NCI-H748 (cell line): ENCODE results near the gene KRTAP9-9.
A peak's percentile ranks its signal among the peaks of the same experiment; 100 is the strongest.
"Not testable (repeated sequence)": the region's sequence is repeated elsewhere in the genome, so short reads cannot be mapped to it uniquely, and the experiment has no call there.

ENCODE experiments used
- DNase-seq: peaks from one replicate; lab custom pipeline; 2025; ENCODE audit not compliant: unreplicated experiment; lab: John Stamatoyannopoulos, UW

The KRTAP9-9 gene

DNA sequence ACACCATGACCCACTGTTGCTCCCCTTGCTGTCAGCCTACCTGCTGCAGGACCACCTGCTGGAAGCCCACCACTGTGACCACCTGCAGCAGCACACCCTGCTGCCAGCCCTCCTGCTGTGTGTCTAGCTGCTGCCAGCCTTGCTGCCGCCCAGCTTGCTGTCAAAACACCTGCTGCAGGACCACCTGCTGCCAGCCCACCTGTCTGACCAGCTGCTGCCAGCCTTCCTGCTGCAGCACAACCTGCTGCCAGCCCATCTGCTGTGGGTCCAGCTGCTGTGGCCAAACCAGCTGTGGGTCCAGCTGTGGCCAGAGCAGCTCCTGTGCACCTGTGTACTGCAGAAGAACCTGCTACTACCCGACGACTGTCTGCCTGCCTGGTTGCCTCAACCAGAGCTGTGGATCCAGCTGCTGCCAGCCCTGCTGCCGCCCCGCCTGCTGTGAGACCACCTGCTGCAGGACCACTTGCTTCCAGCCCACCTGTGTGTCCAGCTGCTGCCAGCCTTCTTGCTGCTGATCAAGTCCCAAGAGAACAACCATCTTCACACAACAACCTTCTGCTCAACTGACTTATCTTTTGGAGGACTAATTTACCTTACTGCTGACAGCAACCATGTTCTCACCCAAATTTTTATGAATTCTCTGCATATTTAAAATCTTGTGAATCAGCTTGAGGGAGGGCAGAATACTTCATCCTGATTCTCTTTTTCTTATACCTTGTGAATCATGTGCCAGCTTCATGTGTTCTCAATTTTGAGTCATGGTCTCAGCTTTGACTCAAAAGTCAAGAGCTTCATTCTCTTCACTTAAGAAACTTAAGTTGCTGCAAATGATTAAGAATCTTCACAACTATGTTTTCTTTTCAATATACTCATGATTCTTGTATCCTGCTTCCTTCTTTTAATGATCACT, at the start of gene KRTAP9-9:
KRTAP9-9 (plus strand) TSS at position 4 of the 910 bp plus-strand sequence.
- peak; percentile 20 for DNase-seq

DNA sequence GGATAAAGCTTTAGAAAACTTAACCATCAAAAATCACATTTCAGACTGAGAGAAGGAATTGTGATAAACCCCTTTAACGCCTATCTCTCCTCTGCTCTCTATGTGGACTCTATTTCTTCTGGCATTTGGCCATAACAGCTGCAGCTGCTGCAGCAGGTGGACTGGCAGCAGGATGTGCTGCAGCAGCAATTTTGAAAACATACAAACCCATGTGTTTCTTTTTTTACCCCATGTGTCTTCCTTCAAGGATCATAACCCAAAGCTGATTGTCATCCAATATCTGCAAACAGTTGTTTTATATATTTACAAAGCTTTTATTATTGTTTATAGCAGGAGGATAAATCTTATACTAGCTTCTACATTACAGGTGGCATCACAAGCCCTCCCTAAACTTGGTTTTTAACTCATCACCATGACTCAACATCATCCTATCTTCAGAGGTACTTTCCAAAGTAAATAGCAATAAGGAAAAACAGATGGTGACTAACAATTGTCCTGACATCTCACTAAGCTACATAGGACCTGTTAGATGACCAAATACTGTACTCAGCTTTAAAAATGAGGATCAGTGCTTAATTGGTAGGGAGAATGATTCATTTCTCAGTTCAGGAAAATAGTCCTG, 43.2 kb upstream of the KRTAP9-9 start:
- DNase-seq: peak; percentile 95

DNA sequence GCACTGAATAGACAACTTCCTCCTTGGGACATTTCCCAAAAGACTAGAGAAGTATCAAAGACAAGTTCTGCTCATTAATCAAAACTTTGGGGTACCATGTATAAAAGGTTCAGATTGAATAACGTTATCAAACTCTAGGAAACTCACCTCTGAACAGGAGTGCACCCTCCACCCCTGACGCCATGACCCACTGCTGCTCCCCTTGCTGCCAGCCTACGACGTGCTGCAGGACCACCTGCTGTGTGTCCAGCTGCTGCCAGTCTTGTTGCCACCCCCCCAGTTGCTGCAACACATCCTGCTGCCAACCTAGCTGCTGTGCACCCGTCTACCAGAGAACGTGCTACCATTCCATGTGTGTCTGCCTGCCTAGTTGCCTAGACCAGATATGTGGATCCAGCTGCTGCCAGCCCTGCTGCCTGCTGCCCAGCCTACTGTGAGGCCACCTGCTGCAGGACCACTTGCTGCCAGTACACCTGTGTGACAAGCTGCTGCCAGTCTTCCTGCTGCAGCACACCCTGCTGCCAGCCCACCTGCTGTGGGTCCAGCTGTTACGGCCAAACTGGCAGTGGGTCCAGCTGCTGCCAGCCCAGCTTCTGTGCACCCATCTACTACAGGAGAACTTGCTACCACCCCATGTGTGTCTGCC, 42.5 kb upstream of the KRTAP9-9 start:
- DNase-seq: peak; percentile 94

DNA sequence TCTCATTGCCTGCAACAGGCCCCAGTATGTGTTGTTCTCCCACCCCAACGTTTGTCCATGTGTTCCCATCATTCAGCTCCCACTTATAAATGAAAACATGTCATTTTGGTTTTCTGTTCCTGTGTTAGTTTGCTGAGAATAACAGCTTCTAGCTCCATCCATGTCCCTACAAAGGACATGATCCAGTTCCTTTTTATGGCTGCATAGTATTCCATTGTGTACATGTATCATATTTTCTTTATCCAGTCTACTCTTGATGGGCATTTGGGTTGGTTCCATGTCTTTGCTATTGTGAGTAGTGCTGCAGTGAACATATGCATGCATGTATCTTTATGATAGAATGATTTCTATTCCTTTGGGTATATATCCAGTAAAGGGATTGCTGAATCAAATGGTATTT, 39.5 kb upstream of the KRTAP9-9 start:
- no peak for DNase-seq

DNA sequence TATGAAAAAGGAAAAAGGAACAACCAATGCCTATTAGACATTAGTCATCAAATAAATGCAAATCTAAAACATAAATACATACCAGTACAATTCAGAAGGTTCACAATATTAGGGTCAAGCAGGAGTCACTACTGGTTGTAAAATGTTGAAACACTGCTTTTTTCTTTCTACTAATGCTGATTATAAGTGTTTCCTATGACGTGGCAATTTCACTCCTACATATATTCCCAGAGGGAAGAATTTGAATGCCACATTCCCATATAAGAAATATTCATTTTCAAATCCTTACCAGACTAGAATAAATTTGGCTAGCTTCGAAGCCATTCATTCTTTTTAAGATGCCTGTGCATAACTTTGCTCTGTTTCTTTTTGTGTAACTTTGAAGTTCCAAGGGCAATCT, 31.4 kb upstream of the KRTAP9-9 start:
- no peak for DNase-seq

DNA sequence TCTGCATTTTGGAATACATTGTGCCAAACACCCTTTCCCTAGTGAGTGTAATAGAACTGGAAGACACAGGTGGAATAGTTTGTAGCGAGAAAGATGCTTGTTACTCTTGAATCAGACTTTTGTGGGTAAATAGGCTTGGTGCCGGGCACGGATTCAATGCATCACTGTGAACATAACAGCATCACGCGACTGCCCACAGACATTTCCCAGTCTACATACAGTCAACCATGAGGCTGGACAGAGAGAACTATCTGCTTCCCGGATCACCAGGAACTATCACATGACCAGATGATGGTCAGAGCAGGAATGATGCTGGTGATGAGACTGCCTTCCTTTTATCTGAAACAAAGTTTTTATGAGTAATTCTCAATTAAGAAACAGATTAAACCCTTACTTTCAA, 29.1 kb upstream of the KRTAP9-9 start:
- DNase-seq: no peak

DNA sequence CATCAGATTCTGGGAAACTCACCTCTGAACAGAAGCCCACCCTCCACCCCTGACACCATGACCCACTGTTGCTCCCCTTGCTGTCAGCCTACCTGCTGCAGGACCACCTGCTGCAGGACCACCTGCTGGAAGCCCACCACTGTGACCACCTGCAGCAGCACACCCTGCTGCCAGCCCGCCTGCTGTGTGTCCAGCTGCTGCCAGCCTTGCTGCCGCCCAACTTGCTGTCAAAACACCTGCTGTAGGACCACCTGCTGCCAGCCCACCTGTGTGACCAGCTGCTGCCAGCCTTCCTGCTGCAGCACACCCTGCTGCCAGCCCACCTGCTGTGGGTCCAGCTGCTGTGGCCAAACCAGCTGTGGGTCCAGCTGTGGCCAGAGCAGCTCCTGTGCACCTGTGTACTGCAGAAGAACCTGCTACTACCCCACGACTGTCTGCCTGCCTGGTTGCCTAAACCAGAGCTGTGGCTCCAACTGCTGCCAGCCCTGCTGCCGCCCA, 28.5 kb upstream of the KRTAP9-9 start, which contains the start of gene KRTAP9-2:
KRTAP9-2 (plus strand) TSS at position 51 of the 498 bp plus-strand sequence; CDS start at position 58, 7 bp downstream.
- DNase-seq: not testable (repeated sequence)

DNA sequence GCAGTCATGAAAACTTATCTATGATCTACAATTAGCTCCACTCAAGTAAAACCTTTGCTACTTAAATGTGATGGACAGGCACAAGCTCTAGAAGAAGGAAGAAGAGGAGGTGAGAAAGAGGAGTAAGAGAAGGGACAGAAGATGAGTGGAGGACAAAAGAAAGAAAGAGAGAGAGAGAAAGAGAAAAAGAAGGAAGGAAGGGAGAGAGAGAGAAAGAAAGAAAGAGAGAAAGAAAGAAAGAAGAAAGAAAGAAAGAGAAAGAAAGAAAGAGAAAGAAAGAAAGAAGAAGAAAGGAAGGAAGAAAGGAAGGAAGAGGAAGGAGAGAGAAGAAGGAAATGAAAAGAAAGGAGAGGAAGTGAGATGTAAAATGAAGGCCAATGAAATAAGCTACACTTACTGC, 25.1 kb upstream of the KRTAP9-9 start:
- no peak for DNase-seq

DNA sequence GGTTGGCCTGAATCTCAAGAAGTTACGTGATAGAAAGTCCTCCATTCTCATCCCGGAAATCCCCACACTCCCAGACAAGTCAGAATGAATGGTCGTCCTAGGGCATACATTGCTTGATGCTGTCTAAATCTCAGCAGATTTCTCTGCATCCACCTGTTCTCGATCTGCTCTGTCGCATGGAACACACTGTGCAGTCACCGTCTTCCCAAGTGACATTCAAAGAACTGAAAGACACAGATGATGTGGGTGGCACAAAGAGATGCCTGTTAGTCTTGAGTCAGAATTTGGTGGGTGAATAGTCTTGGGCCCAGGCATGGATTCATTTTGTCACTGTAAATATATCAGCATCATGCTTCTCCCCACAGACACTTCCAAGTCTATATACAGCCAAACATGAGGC, 23.5 kb upstream of the KRTAP9-9 start:
- no peak for DNase-seq

DNA sequence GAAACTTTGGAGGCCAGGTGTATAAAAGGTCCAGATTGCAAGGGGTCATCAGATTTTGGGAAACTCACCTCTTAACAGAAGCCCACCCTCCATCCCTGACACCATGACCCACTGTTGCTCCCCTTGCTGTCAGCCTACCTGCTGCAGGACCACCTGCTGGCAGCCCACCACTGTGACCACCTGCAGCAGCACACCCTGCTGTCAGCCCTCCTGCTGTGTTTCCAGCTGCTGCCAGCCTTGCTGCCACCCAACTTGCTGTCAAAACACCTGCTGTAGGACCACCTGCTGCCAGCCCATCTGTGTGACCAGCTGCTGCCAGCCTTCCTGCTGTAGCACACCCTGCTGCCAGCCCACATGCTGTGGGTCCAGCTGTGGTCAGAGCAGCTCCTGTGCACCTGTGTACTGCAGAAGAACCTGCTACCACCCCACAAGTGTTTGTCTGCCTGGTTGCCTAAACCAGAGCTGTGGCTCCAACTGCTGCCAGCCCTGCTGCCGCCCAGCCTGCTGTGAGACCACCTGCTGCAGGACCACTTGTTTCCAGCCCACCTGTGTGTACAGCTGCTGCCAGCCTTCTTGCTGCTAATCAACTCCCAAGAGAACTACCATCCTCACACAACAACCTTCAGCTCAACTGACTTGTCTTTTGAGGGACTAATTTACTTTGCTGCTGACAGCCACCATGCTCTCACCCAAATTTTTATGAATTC, 22.6 kb upstream of the KRTAP9-9 start, which contains the start of gene KRTAP9-3:
KRTAP9-3 (plus strand) TSS at position 51 of the 707 bp plus-strand sequence; CDS start at position 104, 53 bp downstream.
- DNase-seq: not testable (repeated sequence)

DNA sequence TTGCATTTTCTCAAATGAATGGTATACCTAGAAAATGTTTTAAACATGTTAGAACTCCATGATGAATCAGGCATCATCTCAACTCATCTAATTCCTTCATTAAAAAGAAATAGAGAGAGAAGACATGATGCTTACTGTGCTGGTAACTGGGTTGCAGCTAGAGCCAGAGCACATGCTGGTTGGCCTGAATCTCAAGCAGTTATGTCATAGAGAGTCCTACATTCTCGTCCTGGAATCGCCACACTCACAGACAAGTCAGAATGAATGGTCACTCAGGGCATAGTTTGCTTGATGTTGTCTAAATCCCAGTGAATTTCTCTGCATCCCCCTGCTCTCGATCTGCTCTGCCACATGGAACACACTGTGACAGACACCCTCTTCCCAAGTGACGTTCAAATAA, 18.1 kb upstream of the KRTAP9-9 start:
- DNase-seq: not testable (repeated sequence)

DNA sequence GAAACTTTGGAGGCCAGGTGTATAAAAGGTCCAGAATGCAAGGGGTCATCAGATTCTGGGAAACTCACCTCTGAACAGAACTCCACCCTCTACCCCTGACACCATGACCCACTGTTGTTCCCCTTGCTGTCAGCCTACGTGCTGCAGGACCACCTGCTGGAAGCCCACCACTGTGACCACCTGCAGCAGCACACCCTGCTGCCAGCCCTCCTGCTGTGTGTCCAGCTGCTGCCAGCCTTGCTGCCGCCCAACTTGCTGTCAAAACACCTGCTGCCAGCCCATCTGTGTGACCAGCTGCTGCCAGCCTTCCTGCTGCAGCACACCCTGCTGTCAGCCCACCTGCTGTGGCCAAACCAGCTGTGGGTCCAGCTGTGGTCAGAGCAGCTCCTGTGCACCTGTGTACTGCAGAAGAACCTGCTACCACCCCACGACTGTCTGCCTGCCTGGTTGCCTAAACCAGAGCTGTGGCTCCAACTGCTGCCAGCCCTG, 17.2 kb upstream of the KRTAP9-9 start, which contains the start of gene KRTAP9-8:
KRTAP9-8 (plus strand) TSS at position 51 of the 489 bp plus-strand sequence; CDS start at position 104, 53 bp downstream.
- DNase-seq: not testable (repeated sequence)

DNA sequence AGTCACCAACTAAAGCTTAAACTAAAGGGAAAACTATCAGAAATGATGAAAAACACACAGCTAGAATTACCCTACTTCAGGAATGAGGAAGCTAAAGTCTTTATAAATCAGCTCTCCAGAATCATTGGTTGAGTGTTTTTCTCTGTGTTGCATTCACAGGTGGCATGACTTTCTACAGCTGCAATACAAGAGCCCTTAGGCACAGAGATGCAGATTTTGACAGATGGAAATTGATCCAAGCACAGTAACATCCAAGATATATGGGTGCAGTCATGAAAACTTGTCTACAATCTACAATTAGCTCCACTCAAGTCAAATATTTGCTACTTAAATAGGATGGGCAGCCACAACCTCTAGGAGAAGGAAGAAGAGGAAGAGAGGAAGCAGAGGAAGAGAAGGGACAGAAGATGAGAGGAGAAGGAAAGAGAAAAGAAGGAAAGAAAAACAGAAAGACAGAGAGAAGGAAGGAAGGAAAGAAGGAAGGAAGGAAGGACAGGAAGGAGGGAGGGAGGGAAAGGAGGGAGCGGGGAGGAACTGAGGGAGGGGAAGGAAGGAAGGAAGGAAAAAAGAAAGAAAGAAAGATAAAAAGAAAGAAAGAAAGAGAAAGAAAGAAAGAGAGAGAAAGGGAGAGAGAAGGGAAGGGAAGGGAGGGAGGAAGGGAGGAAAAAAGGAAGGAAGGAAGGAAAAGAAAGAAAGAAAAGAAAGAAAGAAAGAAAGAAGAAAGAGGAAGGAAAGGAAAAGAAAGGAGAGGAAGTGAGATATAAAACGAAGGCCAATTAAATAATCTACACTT, 8.0 kb upstream of the KRTAP9-9 start:
- DNase-seq: not testable (repeated sequence)

DNA sequence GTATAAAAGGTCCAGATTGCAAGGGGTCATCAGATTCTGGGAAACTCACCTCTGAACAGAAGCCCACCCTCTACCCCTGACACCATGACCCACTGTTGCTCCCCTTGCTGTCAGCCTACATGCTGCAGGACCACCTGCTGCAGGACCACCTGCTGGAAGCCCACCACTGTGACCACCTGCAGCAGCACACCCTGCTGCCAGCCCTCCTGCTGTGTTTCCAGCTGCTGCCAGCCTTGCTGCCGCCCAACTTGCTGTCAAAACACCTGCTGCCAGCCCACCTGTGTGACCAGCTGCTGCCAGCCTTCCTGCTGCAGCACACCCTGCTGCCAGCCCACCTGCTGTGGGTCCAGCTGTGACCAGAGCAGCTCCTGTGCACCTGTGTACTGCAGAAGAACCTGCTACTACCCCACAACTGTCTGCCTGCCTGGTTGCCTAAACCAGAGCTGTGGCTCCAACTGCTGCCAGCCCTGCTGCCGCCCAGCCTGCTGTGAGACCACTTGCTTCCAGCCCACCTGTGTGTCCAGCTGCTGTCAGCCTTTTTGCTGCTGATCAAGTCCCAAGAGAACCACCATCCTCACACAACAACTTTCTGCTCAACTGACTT, 5.4 kb upstream of the KRTAP9-9 start, which contains the start of gene KRTAP9-4:
KRTAP9-4 (plus strand) TSS at position 51 of the 604 bp plus-strand sequence; CDS start at position 85, 34 bp downstream.
- DNase-seq: peak; percentile 39

DNA sequence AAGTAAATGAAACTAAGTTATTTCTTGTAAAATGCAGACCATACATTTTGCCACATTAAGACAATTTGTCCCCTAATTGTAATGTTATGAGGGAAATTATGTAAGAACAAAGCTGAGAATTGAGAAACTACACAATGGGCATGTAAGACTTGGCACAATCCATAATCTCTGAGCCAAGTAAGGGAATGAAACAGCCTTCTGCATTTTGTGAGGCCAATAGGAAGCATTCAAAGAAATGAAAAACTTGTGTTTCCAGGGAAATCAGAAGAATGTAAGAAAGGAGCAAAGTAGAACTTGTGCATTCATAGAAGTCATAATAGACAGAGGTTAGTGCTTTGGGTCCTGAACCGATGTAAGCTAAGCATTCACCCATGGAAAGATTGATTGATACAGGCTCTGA, 3.9 kb upstream of the KRTAP9-9 start:
- DNase-seq: no peak

DNA sequence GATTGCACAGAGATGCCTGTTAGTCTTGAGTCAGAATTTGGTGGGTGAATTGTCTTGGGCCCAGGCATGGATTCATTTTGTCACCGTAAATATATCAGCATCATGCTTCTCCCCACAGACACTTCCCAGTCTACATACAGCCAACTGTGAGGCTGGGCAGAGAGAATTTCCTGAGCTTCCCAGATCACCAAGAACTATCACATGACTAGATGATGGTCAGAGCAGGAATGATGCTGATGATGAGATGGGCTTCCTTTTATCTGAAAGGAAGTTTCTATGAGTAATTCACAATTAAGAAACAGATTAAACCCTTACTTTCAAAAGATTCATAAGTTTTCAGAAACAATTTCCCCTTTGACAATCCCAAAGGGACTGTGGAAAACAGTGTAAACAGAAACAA, 323 bp upstream of the KRTAP9-9 start:
- DNase-seq: no peak

DNA sequence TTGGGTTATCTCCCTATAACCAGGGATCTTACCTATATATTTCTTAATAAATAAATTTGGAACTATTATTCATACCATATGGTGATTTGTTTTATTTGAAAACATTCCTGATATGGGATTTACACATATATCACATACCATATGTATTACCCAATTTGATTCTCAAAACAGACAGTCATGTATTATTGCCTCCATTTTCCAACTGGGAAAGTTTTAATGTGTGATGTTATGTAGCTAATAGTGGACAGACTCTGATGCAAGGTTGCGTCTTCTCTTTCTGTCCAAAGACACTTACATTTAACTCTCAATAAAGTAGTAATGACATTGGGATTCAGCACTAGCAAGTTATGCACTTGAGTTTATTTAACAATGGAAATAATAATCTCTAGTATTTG, 1.1 kb downstream of the KRTAP9-9 start:
- DNase-seq: no peak

DNA sequence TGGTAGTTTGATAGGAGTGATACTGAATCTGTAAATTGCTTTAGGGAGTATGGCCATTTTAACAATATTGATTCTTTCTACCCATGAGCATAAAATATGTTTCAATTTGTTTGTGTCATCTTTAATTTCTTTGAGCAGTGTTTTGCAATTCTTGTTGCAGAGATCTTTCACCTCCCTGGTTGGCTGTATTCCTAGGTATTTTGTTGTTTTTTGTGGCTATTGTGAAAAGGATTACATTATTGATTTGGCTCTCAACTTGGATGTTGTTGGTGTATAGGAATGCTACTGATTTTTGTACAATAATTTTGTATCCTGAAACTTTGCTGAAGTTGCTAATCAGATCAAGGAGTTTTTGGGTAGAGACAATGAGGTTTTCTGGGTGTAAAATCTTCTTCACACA, 3.2 kb downstream of the KRTAP9-9 start:
- no peak for DNase-seq

DNA sequence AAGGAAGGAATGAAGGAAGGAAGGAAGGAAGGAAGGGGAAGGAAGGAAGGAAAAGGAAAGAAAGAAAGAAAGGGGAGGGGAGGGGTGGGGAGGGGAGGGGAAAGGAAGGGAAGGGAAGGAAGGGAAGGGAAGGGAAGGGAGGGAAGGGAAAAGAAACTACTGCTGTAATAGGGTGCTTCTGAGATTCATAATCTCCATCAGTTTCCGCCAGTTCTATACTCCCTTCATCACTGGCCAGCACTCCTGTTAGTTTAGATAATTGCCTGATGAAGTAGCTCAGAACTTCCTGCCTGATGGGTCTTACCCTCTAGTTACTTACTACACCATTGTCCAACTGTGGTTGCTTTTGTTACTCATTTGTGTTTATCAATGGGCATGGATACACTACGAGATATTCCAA, 8.0 kb downstream of the KRTAP9-9 start:
- DNase-seq: no peak
